HEK293 (cell line): ENCODE results near the gene ZNF467.

Experiments
- BCL11A ChIP-seq: fragments of 450-650 bp; formaldehyde crosslinking; IDR thresholded peaks from 2 replicates; pipeline ENCODE4 v1.5.1; 2016; ENCODE audit warnings: low read depth, missing biosample characterization, missing genetic modification characterization
- CTCF ChIP-seq: fragments of 450-650 bp; formaldehyde crosslinking; IDR thresholded peaks from 2 replicates; pipeline ENCODE4 v1.5.1; 2016; ENCODE audit warnings: missing biosample characterization, missing genetic modification characterization
- INSM2 ChIP-seq: fragments of 450-650 bp; formaldehyde crosslinking; IDR thresholded peaks from 2 replicates; pipeline ENCODE4 v1.5.1; 2016; ENCODE audit warnings: missing biosample characterization, missing genetic modification characterization
- PRDM6 ChIP-seq: fragments of 450-650 bp; formaldehyde crosslinking; IDR thresholded peaks from 2 replicates; pipeline ENCODE4 v1.5.1; 2017; ENCODE audit warnings: missing biosample characterization, missing genetic modification characterization
- ZBTB8A ChIP-seq: fragments of 450-650 bp; formaldehyde crosslinking; IDR thresholded peaks from 2 replicates; pipeline ENCODE4 v1.5.1; 2016; ENCODE audit warnings: missing biosample characterization, missing genetic modification characterization
- ZNF529 ChIP-seq: fragments of 450-650 bp; formaldehyde crosslinking; IDR thresholded peaks from 2 replicates; pipeline ENCODE4 v1.5.1; 2017; ENCODE audit warnings: missing genetic modification characterization, missing biosample characterization; ENCODE audit not compliant: insufficient replicate concordance
- ZNF561 ChIP-seq: fragments of 450-650 bp; IDR thresholded peaks from 2 replicates; pipeline ENCODE4 v1.5.1; 2018; ENCODE audit warnings: missing biosample characterization, missing genetic modification characterization, borderline replicate concordance
- ZNF830 ChIP-seq: fragments of 450-650 bp; IDR thresholded peaks from 2 replicates; pipeline ENCODE4 v1.5.0; 2018; ENCODE audit warnings: missing biosample characterization, missing genetic modification characterization, low read depth, mild to moderate bottlenecking, moderate library complexity
- ZSCAN18 ChIP-seq: fragments of 450-650 bp; formaldehyde crosslinking; IDR thresholded peaks from 2 replicates; pipeline ENCODE4 v1.5.1; 2016; ENCODE audit warnings: missing biosample characterization, missing genetic modification characterization

- no peak for TF ChIP-seq ZNF561 (tag by site-specific recombination)
- no peak for TF ChIP-seq PRDM6 (tag by site-specific recombination)
- TF ChIP-seq ZBTB8A (tag by site-specific recombination), result no peak
- TF ChIP-seq ZNF830, result no peak
- TF ChIP-seq BCL11A (tag by site-specific recombination), result no peak
- no peak for TF ChIP-seq INSM2 (tag by site-specific recombination)
- TF ChIP-seq ZSCAN18 (tag by site-specific recombination), result no peak
- TF ChIP-seq ZNF529, result no peak
- TF ChIP-seq CTCF, result no peak
These were observed 40.1 kb upstream of the ZNF467 start for GRCh38 chr7:149813254-149814035.
